GM23338 (cell line): Measurements from ENCODE around the gene SNTB2.

Experiments used
- CTCF ChIP-seq, 2 experiments: fragments of 200-600 bp in 1 of 2; sonication (generic) in 1 of 2; conservative IDR thresholded peaks; 2 replicates each; pipeline versions ENCODE4 v1.5.1 to v1.6.1; 2016 to 2017; ENCODE audit warnings: antibody characterized with exemption in 2 of 2, low read depth in 2 of 2, mild to moderate bottlenecking in 2 of 2, moderate library complexity in 1 of 2
- EZH2 ChIP-seq: fragments of 200-600 bp; sonication (generic); IDR thresholded peaks from one replicate; pipeline ENCODE4 v1.8.0; 2017; ENCODE audit warnings: antibody characterized with exemption, mild to moderate bottlenecking, low read depth; ENCODE audit not compliant: unreplicated experiment
- EZH2phosphoT487 ChIP-seq: fragments of 200-600 bp; sonication (generic); IDR thresholded peaks from one replicate; pipeline ENCODE4 v1.8.1; 2018; ENCODE audit warnings: antibody characterized with exemption; ENCODE audit not compliant: unreplicated experiment

GRCh38 chr16:69277413-69277812, 90.4 kb downstream of the SNTB2 start:
- TF ChIP-seq CTCF (conservative IDR thresholded peaks at IDR 0.05; ENCODE audit: low read depth in 2 of 2) (no peak), EZH2 (no peak), EZH2phosphoT487 (no peak)
